HG02571 (cell line): Measurements from ENCODE around the gene MACROD2.

ENCODE experiments used
- ATAC-seq: cut with Tn5 transposase; IDR thresholded peaks from one replicate; pipeline ENCODE4 v1.9.1; 2021; ENCODE audit warnings: mild to moderate bottlenecking, moderate library complexity; ENCODE audit not compliant: unreplicated experiment

The MACROD2 gene

DNA sequence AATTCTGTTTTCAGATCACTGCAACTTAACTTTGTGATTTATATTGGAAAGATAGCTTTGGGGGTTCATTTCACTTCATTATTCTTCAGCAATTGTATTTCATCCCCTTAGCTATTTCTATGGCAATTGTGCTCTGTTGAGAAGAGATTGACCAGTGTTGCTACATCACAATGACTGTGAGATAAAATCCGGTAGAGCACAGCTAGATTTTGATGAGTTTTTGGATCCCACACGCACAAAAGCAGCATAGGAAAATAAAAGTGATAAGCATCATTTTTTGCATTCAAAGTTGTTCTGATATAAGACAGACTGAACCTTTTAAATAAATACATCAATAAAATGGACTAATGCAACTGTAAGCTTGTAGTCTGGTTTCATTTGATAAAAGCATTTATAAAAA, 1843.2 kb downstream of the MACROD2 start:
- ATAC-seq = no peak

DNA sequence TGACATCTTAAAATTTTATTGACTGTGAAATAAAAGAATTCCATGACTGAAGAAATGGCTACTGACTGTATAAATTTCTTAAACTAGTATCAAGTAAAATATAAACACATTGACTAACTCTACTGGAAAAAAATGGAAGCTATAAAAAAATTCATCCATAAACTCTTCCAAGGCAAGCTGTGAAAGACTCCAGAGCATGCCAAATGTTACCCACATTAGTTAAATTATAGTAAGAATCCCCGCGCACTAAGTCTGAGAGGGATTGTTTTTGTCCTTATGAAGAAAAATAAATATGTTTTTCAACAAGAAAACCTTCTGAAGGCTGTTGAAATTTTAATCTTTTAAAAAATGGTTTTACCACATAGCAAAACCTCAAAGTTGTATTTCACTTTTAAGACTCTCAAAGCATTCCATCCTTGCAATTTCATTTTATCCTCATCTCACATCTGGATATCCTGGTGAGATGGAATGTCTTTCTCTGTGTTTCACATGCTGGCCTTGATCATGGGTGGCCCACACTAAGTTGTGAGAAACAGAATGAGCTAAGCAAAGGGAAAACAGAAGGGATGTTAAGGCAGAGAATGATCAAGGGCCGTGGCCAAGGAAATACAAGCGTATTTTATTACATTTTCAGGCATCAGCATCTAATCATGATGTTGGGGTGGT, 1845.5 kb downstream of the MACROD2 start:
- no peak for ATAC-seq

DNA sequence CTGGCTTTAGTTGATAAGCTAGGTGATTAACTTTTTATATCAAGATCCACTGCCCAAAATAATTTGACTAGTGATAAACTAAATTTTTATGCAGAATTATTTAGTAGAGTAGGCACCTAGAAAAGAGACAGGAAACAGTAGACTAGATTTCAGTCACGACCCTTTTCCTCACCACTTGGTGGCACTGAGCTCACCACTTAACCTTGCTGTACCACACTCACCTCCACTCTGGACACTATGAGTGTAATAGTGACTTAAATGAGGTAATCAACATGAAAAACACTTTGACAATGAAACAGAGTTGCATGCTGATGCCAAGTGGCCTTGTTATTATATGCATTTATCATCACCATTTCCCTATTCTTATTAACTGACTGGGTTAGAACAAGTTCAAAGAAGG, 1847.6 kb downstream of the MACROD2 start:
- ATAC-seq = no peak

DNA sequence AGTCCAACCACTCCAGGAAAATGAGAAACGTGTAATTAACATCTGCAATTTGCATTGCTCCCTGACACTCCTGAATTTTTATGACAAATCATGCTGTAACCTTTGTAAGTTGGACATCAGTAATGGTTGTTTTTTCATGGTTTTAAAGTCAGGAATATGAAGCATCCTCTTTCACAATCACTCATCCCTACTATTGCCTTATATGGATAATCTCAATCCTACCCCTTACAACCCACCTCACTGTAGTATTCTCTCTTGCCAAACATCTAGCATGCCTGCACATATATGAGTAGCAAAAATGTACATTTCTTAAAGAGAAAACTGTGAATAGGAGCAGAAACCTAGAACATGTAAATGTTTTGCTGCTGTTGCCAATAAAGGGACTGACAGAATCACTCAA, 1848.5 kb downstream of the MACROD2 start:
- no peak for ATAC-seq

DNA sequence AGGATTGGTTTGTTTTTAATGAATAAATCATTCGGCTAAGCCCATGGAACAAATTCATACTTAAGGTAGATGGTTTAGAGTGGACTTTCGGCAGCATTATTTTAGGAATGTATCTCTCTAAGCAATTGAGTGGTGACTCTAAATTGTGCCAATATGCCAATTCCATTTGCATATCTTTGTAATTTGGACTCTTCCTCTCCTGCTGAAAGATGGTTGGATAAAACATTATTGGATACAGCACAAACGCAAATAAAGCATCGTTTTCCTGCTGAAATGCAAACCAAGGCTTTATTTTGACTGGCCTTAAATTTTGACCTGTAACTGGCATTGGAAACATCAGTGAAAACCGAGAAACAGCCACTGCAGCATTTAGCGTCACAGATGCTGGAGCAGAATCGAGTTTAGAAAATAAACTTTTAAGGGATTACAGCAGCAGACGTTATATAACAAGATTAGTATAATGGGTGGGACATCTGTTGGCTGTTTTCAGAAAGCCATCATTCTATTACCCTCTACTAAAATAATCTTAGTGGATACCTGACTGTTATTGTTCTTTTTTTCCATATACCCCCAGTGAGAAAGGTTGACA, 1852.0 kb downstream of the MACROD2 start:
- no peak for ATAC-seq

DNA sequence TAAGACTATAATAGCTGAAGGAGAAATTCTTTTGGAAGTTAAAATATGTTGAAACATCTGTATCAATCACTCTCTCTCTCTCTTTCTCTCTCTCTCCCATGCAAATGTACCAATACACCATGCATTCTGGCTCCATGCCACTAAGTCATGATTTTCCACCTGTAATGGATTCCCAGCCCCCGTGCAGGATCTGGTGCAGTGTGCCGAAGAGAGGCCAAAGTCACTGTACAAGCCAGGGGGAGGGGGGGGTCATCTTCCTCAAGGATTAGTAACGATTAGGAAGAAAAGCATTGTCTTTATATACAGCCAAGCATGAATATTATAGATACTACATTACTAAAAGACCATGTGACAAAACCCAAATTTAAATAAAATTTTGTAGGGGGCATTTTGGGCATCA, 1852.8 kb downstream of the MACROD2 start:
- no peak for ATAC-seq

DNA sequence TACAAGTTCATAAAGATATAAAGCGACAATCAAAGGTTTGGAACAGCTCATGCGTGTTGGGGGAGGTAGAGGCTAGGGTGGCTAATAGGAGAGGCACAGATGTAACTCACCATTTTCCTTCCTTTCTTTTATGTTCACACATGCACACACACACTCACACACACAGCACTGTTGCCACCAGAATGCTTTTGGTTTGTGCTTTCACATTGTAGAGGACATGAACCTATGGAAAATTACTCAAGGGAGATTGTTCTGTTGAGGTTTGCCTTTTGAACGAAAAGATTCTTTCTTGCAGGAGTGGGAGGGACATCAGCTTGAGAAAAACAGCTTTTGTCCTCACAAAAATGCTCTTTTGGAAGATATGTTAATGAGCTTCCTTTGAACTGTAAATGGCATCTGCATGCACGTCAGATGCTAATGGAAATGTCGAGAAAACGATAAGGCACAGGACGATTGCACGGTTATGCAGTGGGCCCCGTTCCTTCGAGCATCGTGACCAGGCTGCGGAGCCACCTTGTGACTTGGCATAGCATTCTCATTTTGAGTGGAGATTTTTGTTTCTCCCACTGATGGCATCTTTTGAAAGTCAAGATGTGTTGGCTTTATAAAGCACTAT, 1853.8 kb downstream of the MACROD2 start:
- ATAC-seq = no peak

DNA sequence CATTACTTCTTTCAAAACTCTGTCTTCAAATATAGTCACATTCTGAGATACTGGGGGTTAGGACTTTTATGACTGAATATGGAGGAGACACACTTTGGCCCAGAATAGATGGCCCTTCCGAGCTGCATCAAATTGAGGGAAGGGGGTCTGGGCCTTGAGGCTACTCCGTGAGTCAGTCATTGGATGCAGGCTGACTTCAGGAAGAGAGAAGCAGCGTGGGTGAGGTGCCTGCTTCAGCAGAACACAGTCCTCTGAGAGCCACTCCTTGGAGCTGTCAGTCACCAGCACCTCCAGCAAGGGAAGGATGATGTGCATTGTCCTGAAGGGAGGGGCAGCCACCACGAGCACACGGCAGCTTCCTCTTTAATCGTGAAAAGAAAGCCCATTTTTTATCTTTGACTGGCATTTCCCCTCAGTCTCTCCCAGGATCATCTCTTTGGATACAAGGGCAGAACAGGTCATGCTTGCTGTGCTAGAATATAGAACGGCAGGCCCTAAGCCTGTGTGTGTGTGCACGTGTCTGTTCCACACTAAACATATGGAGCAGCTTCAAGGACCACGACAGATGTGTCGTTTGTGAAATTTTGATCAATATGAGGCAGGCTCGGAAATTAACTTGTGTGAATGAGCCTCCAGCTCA, 1856.4 kb downstream of the MACROD2 start:
- no peak for ATAC-seq

DNA sequence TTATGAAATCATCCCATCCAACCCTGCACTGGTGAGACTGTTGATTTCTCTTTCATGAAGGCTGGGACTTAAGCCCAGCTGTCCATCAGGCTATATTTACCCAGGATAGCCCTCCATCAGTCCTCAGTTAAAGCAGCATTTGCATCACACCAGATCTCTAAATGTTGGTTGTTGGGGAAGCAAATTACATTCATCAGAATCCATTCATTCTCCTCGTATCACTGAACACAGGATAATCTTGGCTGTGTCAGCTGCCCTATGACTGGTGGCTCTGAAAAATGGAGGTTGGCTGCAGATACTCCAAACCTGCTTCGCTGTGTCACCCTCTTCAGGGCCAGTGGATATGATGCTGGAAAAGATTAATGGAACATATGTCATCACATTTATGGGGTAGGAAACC, 1859.6 kb downstream of the MACROD2 start:
- ATAC-seq = no peak

DNA sequence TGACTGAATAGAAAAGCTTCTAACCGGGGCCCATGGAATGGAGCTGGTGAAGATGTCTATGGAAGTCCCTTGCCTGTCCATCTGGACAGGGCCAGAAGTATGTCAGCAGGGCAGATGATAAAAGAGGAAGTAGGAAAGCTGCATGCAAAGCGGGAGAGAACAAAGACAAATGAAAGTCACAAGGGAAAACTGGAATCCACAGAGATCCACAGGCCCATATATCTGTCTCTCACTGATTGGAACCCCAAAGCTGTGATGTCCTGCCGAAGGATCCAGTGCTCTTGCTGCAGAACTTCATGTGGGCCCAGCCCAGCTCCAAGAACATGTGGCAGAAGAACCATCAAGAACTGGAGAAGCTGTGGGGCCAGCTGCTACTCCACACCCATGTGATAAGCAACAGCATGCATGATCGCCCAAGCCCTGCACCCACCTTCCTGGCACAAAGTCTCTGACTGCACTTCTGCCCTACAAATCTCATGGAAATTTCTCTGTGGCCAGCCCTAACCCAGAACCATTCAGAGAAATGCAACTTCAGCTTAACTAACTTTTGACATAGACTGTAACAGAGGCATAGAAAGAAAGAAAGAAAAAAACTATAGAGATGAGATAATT, 1862.0 kb downstream of the MACROD2 start:
- peak; percentile 57 for ATAC-seq

DNA sequence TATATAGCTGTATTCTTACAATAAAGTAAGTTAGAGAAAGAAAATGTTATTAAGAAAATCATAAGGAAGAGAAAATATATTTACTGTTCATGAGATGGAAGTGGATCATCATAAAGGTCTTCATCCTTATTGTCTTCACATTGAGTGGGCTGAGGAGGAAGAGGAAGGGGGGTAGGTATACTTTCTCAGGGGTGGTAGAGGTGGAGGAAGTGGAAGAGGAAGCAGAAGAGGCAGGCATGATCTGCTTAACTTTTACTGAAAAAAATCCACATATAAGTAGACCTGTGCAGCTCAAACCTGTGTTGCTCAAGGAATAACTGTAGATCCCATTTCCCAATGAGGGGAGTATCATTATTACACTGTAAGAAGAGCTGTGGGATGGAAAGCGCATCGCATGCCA, 1863.7 kb downstream of the MACROD2 start:
- no peak for ATAC-seq

DNA sequence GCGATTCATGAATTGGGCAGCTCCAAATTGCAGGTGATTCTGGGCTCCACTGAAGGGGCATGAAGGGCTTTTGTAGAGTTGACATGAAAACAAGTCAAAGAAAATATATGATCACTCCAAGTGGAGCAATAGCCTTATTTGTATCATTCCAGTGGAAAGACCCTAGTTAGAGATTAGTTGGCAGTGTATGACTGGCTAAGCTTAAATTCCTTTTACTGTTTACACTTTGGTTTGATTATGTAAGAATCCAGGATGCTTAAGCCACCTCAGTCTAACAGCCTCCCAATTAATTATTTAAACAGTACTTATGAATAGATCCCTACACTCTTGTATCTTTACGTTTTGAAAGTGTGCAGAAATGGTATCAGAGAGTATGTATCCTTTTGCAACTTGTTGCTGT, 1865.5 kb downstream of the MACROD2 start:
- no peak for ATAC-seq

DNA sequence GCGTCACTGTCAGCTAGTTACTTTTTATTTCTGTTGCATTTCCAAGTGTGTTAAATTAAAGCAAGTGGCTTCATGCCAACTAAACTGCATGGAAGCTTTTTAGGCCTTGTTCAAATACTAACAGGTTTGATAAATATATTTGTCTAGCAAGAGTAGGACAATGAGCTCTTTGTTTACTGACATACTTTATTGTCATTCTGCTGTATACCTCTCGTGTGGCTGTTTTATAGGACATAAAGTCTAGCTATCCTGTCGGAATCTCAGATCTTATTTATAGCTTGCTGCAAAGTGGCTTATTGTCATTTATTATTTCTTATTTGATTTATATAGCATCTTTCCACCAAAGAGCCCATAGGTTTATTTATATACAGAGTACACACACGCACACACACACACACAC, 1866.9 kb downstream of the MACROD2 start:
- no peak for ATAC-seq

DNA sequence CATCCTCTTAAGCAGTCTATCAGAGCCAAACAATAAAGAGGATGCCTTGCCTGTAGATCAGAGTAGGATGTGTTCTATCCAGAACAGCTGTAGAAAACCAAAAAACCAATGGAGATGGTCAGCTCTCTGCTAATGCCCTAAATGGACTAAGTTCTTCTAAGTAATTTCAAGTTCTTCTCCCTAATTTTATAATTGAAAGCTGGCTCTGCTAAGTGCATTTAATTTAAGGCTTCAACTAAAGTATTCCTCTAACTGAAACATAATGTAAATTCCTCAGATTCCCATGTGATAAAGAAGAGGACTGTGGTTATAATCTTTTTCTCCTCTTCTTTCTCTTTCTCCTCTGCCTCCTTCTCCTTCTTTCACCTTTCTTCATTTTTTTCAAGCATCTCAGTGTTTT, 1868.4 kb downstream of the MACROD2 start:
- no peak for ATAC-seq

DNA sequence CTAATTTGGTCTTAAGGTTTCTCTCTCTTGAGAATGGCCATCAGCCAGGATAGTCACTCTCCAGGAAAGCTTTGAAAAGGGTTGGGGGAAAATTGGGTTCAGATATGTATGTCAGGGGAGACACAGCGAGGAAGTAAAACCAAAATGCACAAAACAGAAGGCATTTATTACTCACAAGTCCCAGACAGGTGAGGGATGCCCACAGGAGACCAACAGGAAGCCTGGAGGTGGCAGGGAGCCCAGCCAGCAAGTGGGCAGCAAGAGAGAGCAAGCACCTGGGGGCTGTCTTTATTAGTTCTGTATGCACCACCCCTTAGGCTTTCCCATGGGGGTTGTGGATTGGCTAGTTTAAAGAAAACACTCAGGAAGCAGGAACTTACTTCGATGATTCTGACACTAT, 1870.2 kb downstream of the MACROD2 start:
- ATAC-seq = no peak

DNA sequence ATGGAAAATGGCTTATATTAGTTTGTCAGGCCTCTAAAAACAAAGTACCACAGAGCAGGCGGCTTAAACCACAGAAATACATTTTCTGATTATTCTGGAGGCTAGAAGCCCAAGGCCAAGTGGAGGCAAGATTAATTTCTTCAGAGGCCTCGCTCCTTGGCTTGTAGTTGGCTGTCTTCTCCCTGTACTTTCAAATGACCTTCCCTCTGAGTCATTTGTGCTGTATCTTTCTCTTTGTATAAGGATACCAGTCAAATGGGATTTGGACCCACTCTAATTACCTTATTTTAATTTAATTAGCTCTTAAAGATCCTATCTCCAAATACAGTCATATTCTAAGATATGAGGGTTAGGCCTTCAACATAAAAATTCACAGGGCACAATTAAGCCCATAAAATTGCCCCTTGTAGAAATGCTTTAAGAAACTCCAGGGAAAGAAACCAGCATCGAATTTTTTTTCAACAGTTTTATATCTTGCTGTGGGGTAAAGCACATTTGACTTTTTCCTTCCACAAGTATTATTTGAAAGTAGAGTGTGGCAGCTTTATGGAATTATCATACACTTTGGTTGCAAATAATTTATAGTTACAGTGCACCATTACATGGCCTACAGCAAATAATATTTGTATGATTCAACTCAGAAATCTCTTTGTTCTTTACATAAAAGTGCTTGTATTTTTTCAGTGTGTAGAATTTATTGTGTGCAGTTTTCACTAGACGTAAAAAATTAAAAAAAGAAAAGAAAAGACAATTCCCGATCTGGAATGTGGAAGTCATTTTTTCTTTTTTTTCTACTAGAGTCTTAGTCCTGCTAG, 1871.8 kb downstream of the MACROD2 start:
- no peak for ATAC-seq

DNA sequence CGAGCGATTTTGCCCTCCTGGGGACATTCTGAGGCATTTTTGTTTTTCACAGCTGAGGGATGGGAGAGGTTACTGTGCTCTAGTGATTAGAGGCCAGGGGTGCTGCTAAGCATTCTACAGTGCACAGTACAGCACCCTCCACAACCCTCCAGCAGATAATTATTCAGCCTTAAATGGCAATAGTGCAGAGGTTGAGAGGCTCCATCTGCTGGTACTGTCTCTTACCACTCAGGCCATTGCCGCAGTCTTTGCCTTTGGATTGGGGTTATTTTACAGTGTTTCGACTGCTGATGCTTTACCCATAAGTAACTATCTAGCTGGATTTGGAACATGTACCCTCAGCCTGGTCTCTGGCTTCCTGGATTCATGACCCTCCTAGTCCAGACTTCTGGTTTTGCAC, 1872.6 kb downstream of the MACROD2 start:
- no peak for ATAC-seq

DNA sequence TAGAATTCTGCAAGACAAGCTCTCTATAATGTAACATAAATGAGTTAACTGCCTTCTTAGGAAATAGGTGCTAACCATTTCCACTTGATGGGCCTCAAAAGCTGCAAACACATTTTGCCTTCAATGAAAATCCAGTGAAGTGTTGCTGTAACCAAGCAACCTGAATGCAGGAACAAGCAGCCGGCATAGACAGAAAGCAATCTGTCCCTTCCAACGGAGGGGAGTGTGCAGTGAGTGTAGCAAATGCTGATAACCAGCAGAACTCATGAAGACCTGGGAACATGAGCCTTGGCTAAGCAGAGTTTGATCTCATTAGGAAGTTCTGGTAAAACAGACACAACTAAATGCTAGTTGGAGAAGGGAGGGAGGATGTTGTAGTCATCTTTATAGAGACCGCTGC, 1880.1 kb downstream of the MACROD2 start:
- no peak for ATAC-seq

DNA sequence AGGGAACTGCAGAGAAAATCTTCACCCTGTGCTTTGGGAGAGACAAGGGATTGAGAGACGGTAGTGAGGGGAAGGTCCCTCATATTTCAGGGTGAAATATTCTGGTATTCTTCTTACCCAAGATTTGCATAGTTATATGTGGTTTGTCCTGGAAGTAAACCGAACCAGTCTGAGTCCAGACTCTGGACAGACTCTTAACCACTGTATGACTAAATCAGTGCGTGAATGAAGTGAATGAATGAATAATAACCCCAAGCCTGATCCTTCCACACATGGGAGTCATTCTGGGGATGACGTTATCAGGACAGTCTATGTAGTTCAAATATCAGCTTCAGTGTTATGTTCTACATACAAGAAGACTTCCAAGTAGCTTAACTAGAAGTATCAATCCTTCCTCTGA, 1887.2 kb downstream of the MACROD2 start:
- ATAC-seq = no peak

DNA sequence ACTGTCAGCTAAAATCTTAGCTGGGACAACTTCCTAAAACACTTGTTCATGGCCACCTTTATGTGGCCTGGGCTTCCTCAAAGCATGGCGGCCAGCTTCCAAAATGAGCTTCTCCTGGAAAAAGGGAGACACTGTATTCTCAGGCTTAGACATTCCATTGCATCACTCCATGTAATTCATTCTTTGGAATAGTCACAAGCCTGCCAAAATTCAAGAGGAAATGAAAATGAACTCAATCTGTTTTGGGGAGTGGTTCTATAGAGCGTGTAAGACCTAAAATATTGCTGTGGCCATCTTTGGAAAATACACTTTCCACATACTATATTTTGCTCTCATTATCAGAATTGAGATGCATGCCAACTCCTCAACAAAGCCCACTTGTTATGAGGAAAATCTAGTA, 1890.9 kb downstream of the MACROD2 start:
- ATAC-seq = no peak

DNA sequence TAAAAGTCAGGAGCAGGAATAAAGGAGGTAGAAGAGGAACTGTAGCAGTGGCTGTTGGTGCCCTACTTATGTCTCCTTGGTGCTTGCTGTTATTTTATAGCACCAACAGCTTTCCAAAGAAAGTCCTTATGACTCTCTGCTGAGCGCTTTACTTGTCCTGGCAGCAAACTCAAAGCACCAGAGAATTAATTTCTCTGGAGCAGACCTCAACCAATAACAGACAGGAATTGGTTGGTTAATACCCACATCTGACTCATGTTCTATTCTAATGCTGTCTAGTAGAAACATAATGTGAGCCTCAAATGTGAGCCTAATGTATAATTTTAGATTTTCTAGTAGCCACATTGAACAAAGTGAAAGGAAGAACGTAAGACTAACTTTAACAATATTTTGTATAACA, 1892.1 kb downstream of the MACROD2 start:
- ATAC-seq = no peak
